ENCODE measurements around the gene PDP2.

PDP2 gene

GRCh38 chr16:66872943-66873684 lies 7.2 kb upstream of the PDP2 start:
- Histone ChIP-seq H3K27ac (ENCODE audit: low read depth, low read length) (peak overlapping the region; percentile 65), H3K9me3 (ENCODE audit: control insufficient read depth, insufficient read depth, low read length) (no peaks in the 10 kb centered on the region), H3K9ac (ENCODE audit: low read depth, low read length) (peak overlapping the region; percentile 21; the same call in 1 of the 2 replicates), H3K4me1 (ENCODE audit: control insufficient read depth, insufficient read depth, low read length) (0 out of 2 replicates have a peak, but pooled peaks cover 4% of the 10 kb centered on the region), H3K27me3 (ENCODE audit: control insufficient read depth, insufficient read depth, low read length) (no peaks in the 10 kb centered on the region), H3K36me3 (ENCODE audit: control insufficient read depth, insufficient read depth, low read length) (no peaks in the 10 kb centered on the region), H3K4me3 (ENCODE audit: low read depth, low read length) (peak overlapping the region; percentile 57)

- H3K27ac ChIP-seq (ENCODE audit: low read depth, low read length): no peak overlapping the region
- no peak overlapping the region for H3K4me3 ChIP-seq (ENCODE audit: low read depth, low read length)
- 0 out of 2 replicates have a peak, but pooled peaks cover 4% of the 10 kb centered on the region for H3K4me1 ChIP-seq (ENCODE audit: control insufficient read depth, insufficient read depth, low read length)
- no peak overlapping the region for H3K9ac ChIP-seq (ENCODE audit: low read depth, low read length)
- no peaks in the 10 kb centered on the region for H3K36me3 ChIP-seq (ENCODE audit: control insufficient read depth, insufficient read depth, low read length)
- H3K27me3 ChIP-seq (ENCODE audit: control insufficient read depth, insufficient read depth, low read length): no peaks in the 10 kb centered on the region; the same call in 1 of the 2 replicates
- no peaks in the 10 kb centered on the region for H3K9me3 ChIP-seq (ENCODE audit: control insufficient read depth, insufficient read depth, low read length)
These were observed 6.6 kb upstream of the PDP2 start for GRCh38 chr16:66873685-66874055.

DNA sequence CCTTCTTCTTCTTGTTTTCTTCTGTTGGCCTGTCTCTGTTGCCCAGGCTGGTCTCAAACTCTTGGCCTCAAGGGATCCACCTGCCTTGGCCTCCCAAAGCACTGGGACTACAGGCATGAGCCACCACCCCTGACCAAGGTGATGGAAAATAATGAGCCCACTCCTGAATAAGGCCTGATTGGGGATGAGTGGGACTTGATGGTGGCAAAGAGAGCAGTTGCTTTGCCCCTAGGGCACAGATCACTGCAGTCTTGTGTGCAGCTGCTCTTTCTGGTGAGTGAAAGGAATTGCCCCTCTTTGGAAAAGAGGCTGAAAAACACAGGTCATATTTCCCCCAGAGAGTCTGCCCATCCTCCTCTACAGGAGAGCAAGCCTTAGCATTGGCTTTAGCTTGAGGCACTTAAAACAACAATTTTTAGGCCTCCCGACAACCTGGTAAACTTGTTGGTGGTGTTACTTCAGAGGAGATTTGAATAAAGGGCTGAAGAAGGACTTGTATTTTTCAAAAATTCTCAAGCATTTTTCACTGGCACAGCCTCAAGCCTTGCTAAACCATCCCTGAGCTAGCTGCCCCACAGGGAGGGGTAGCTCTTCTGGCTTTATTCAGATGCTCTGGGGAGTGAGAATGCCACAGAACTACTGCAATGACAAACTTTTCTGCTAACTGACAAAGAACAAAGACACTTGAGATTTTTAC lies 6.1 kb upstream of the PDP2 start:
- Histone ChIP-seq H3K4me3 (ENCODE audit: low read depth, low read length) (no peak overlapping the region), H3K9me3 (ENCODE audit: control insufficient read depth, insufficient read depth, low read length) (no peaks in the 10 kb centered on the region), H3K9ac (ENCODE audit: low read depth, low read length) (no peak overlapping the region)

DNA sequence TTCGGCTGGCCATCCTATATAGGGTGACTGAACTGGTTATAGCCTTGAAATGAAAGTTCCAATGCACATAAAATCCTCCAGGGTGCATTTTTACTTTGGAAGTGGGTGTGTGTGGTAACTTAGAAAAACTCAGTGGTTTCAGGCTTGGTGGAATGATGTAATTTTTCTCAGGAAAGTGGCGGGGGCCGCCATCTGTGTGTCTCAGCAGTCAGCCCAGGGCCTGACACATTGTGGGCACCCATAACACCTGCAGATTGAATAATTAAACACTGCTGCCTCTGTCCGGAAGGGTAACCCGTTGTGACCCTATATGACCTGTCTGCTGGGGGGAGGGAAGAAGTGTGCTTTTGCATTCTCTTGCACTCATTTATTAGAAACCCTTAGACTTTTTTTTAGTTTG lies 2.2 kb upstream of the PDP2 start:
- Histone ChIP-seq H3K9me3 (ENCODE audit: control insufficient read depth, insufficient read depth, low read length) (no peaks in the 10 kb centered on the region), H3K4me3 (ENCODE audit: low read depth, low read length) (no peak overlapping the region), H3K27me3 (ENCODE audit: control insufficient read depth, insufficient read depth, low read length) (peaks cover 4% of the 10 kb centered on the region; the same call in 1 of the 2 replicates), H3K9ac (ENCODE audit: low read depth, low read length) (no peak overlapping the region), H3K4me1 (ENCODE audit: control insufficient read depth, insufficient read depth, low read length) (0 out of 2 replicates have a peak, but pooled peaks cover 4% of the 10 kb centered on the region), H3K36me3 (ENCODE audit: control insufficient read depth, insufficient read depth, low read length) (no peaks in the 10 kb centered on the region), H3K27ac (ENCODE audit: low read depth, low read length) (no peak overlapping the region)

More for the DNA sequence above, 6.1 kb upstream of the PDP2 start:
- Histone ChIP-seq H3K36me3 (ENCODE audit: control insufficient read depth, insufficient read depth, low read length) (no peaks in the 10 kb centered on the region), H3K27ac (ENCODE audit: low read depth, low read length) (peak overlapping the region; percentile 33), H3K4me1 (ENCODE audit: control insufficient read depth, insufficient read depth, low read length) (0 out of 2 replicates have a peak, but pooled peaks cover 4% of the 10 kb centered on the region), H3K27me3 (ENCODE audit: control insufficient read depth, insufficient read depth, low read length) (no peaks in the 10 kb centered on the region; the same call in 1 of the 2 replicates)

DNA sequence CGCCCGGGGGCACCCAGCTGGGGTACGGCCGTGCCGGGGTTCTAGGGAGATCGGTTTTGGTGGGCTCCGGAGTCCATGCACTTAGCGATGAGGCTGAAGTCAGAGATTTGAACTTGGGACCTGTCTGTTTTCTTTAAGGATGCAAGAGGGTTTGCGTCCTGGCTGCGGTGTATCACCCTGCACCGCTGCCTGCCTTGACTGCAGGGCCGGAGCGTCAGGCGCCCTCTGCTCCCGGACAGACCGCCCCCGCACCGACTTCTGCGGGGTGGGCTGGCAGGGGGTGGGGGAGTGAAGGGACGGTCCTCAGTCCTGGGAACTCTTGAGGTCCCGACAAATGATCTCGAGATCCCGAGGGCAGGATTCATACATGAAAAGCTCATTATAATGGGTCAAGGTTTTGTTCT lies 701 bp downstream of the PDP2 start:
- no peaks in the 10 kb centered on the region for H3K9me3 ChIP-seq (ENCODE audit: control insufficient read depth, insufficient read depth, low read length)
- no peaks in the 10 kb centered on the region for H3K4me1 ChIP-seq (ENCODE audit: control insufficient read depth, insufficient read depth, low read length)
- peaks cover 4% of the 10 kb centered on the region; the same call in 1 of the 2 replicates for H3K27me3 ChIP-seq (ENCODE audit: control insufficient read depth, insufficient read depth, low read length)
- peak overlapping the region; percentile 80 for H3K4me3 ChIP-seq (ENCODE audit: low read depth, low read length)
- H3K27ac ChIP-seq (ENCODE audit: low read depth, low read length): no peak overlapping the region
- H3K36me3 ChIP-seq (ENCODE audit: control insufficient read depth, insufficient read depth, low read length): peaks cover 26% of the 10 kb centered on the region
- H3K9ac ChIP-seq (ENCODE audit: low read depth, low read length): peak overlapping the region; percentile 44; the same call in 1 of the 2 replicates

DNA sequence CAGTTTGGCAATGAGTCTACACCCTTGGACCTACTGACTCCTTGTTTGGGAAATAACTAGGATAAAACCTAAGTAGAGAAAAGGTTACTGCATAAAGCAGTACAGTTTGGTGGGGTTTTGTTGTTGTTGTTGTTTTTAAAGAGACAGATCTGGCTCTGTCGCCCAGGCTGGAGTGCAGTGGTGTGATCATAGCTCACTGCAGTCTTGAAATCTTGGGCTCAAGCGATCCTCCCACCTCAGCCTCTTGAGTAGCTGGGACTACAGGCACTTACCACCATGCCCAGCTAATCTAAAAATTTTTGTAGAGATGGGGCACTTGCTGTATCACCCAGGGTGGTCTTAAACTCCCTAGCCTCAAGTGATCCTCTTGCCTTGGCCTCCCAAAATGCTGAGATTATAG lies 1.2 kb downstream of the PDP2 start:
- Histone ChIP-seq H3K4me1 (ENCODE audit: control insufficient read depth, insufficient read depth, low read length) (no peaks in the 10 kb centered on the region), H3K9ac (ENCODE audit: low read depth, low read length) (no peak overlapping the region), H3K9me3 (ENCODE audit: control insufficient read depth, insufficient read depth, low read length) (no peaks in the 10 kb centered on the region), H3K27ac (ENCODE audit: low read depth, low read length) (no peak overlapping the region), H3K4me3 (ENCODE audit: low read depth, low read length) (peak overlapping the region; percentile 80), H3K36me3 (ENCODE audit: control insufficient read depth, insufficient read depth, low read length) (peaks cover 32% of the 10 kb centered on the region), H3K27me3 (ENCODE audit: control insufficient read depth, insufficient read depth, low read length) (peaks cover 4% of the 10 kb centered on the region; the same call in 1 of the 2 replicates)

DNA sequence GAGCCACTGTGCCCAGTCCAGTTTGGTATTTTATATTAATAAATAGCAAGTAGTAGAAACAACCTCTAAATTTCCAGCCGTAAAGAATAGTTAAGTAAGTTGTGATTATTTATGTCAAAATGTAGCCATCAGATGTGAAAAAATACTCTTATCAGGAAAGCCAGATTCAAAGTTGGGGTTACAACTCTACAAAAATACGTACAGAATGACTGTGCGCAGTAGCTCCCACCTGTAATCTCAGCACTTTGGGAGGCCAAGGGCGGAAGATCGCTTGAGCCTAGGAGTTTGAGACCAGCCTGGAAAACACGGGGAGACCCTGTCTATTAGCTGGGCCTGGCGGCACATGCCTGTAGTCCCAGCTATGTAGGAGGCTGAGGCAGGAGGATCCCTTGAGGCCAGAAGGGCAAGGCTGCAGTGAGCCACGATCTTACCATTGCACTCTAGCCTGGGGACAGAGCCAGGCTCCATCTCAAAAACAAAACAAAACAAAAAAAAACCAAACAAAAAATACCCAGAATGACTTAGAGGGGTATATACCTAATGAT lies 1.7 kb downstream of the PDP2 start:
- no peak overlapping the region for H3K9ac ChIP-seq (ENCODE audit: low read depth, low read length)
- no peaks in the 10 kb centered on the region for H3K4me1 ChIP-seq (ENCODE audit: control insufficient read depth, insufficient read depth, low read length)
- no peak overlapping the region for H3K4me3 ChIP-seq (ENCODE audit: low read depth, low read length)

DNA sequence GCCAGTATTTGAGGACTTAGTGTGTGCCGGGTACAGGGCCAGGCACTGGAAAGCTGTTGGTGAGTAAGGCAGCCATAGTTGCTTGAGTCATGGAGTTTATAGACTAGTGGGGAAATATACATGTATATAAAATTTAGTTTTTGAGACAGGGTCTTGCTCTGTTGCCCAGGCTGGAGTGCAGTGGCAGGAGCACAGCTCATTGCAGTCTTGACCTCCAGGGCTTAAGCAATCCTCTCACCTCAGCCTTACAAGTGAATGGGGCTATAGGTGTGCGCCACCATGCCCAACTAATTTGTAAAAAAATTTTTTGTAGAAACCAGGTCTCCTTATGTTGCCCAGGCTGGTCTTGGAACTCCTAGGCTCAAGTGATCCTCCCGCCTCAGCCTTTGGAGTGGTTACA lies 2.4 kb downstream of the PDP2 start:
- H3K36me3 ChIP-seq (ENCODE audit: control insufficient read depth, insufficient read depth, low read length): peaks cover 41% of the 10 kb centered on the region
- H3K27ac ChIP-seq (ENCODE audit: low read depth, low read length): no peak overlapping the region
- no peak overlapping the region for H3K4me3 ChIP-seq (ENCODE audit: low read depth, low read length)
- no peaks in the 10 kb centered on the region for H3K9me3 ChIP-seq (ENCODE audit: control insufficient read depth, insufficient read depth, low read length)
- no peaks in the 10 kb centered on the region for H3K4me1 ChIP-seq (ENCODE audit: control insufficient read depth, insufficient read depth, low read length)
- no peak overlapping the region for H3K9ac ChIP-seq (ENCODE audit: low read depth, low read length)
- peaks cover 4% of the 10 kb centered on the region; the same call in 1 of the 2 replicates for H3K27me3 ChIP-seq (ENCODE audit: control insufficient read depth, insufficient read depth, low read length)

More for the DNA sequence above, 1.7 kb downstream of the PDP2 start:
- Histone ChIP-seq H3K27ac (ENCODE audit: low read depth, low read length) (no peak overlapping the region), H3K36me3 (ENCODE audit: control insufficient read depth, insufficient read depth, low read length) (peaks cover 37% of the 10 kb centered on the region), H3K27me3 (ENCODE audit: control insufficient read depth, insufficient read depth, low read length) (peaks cover 4% of the 10 kb centered on the region; the same call in 1 of the 2 replicates), H3K9me3 (ENCODE audit: control insufficient read depth, insufficient read depth, low read length) (no peaks in the 10 kb centered on the region)

DNA sequence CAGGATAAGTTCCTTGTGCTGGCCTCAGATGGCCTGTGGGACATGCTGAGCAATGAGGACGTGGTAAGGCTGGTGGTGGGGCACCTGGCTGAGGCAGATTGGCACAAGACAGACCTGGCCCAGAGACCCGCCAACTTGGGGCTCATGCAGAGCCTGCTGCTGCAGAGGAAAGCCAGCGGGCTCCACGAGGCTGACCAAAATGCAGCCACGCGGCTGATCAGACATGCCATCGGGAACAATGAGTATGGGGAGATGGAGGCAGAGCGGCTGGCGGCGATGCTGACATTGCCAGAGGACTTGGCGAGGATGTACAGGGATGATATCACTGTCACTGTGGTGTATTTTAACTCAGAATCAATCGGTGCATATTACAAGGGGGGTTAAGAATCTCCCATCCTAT lies 5.2 kb downstream of the PDP2 start:
- no peaks in the 10 kb centered on the region for H3K4me1 ChIP-seq (ENCODE audit: control insufficient read depth, insufficient read depth, low read length)
- H3K36me3 ChIP-seq (ENCODE audit: control insufficient read depth, insufficient read depth, low read length): peaks cover 51% of the 10 kb centered on the region
- no peaks in the 10 kb centered on the region for H3K9me3 ChIP-seq (ENCODE audit: control insufficient read depth, insufficient read depth, low read length)
- H3K27ac ChIP-seq (ENCODE audit: low read depth, low read length): no peak overlapping the region
- H3K9ac ChIP-seq (ENCODE audit: low read depth, low read length): no peak overlapping the region
- no peak overlapping the region for H3K4me3 ChIP-seq (ENCODE audit: low read depth, low read length)
- no peaks in the 10 kb centered on the region for H3K27me3 ChIP-seq (ENCODE audit: control insufficient read depth, insufficient read depth, low read length)

DNA sequence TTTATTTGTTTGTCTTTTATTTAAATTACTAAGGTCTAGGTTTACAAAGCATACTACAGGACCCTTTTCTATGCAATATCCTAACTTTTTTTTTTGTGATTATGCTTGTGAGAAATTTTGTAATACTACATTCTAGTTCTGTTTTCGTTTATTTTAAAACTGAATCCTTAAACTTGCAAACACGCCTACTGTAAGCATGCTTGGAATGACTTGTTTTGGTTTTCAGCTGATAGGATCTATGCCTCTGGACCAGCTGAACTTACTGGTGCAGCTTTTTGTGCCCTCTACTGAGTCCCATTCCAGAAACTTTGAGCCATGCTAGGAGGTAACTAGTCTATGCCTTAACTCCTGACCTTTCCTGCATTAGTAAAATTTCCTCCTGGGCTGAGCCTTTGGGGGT lies 6.0 kb downstream of the PDP2 start:
- H3K36me3 ChIP-seq (ENCODE audit: control insufficient read depth, insufficient read depth, low read length): peaks cover 54% of the 10 kb centered on the region
- H3K9me3 ChIP-seq (ENCODE audit: control insufficient read depth, insufficient read depth, low read length): no peaks in the 10 kb centered on the region

DNA sequence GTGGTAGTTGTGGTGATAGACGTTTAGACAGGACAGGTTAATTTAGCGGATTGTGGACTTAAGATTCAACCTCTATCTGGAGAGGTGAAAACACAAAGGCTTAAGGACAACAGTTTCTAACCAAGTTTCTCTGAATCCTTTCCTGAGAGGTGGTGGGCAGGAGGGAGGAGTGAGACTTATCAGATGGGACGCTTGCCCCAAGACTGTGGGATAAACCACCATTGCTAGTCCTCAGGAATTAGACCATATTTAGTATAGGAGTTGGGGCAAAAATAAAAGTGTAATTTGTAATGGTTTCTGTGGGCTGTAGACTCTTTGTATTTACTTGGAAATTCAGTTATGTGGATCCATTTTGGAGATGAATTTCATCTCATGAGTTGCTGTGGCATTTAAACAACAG lies 6.6 kb downstream of the PDP2 start:
- Histone ChIP-seq H3K4me3 (ENCODE audit: low read depth, low read length) (no peak overlapping the region), H3K27ac (ENCODE audit: low read depth, low read length) (no peak overlapping the region), H3K27me3 (ENCODE audit: control insufficient read depth, insufficient read depth, low read length) (no peaks in the 10 kb centered on the region), H3K9me3 (ENCODE audit: control insufficient read depth, insufficient read depth, low read length) (no peaks in the 10 kb centered on the region), H3K36me3 (ENCODE audit: control insufficient read depth, insufficient read depth, low read length) (peaks cover 54% of the 10 kb centered on the region), H3K4me1 (ENCODE audit: control insufficient read depth, insufficient read depth, low read length) (no peaks in the 10 kb centered on the region), H3K9ac (ENCODE audit: low read depth, low read length) (no peak overlapping the region)

More for the DNA sequence above, 6.0 kb downstream of the PDP2 start:
- no peaks in the 10 kb centered on the region for H3K27me3 ChIP-seq (ENCODE audit: control insufficient read depth, insufficient read depth, low read length)
- H3K4me1 ChIP-seq (ENCODE audit: control insufficient read depth, insufficient read depth, low read length): no peaks in the 10 kb centered on the region
- H3K27ac ChIP-seq (ENCODE audit: low read depth, low read length): no peak overlapping the region
- H3K9ac ChIP-seq (ENCODE audit: low read depth, low read length): no peak overlapping the region
- no peak overlapping the region for H3K4me3 ChIP-seq (ENCODE audit: low read depth, low read length)

All from HUES48 (cell line).